Neuronal stem cell (in vitro differentiated cells): Measurements from ENCODE around the gene CDH23.

Experiments
- DNase-seq: peaks from one replicate; pipeline ENCODE4 v3.0.0-alpha.2; 2013; ENCODE audit warnings: low spot score
- H2AFZ ChIP-seq: one replicate; pipeline ENCODE4 v1.6.1; 2013; ENCODE audit warnings: mild to moderate bottlenecking, low read length, inconsistent platforms
- H2AK5ac ChIP-seq: 2 replicates; pipeline ENCODE4 v1.6.1; 2013; ENCODE audit warnings: low read depth, mild to moderate bottlenecking, inconsistent platforms, low read length, moderate library complexity, mixed read lengths
- H2BK120ac ChIP-seq: 2 replicates; pipeline ENCODE4 v1.6.1; 2013; ENCODE audit warnings: low read depth, mild to moderate bottlenecking, inconsistent platforms, low read length, moderate library complexity, mixed read lengths
- H2BK12ac ChIP-seq: one replicate; pipeline ENCODE4 v1.6.1; 2013; ENCODE audit warnings: low read length, inconsistent platforms
- H2BK15ac ChIP-seq: 2 replicates; pipeline ENCODE4 v1.6.1; 2013; ENCODE audit warnings: mild to moderate bottlenecking, low read length, inconsistent platforms, mixed read lengths
- H2BK5ac ChIP-seq: one replicate; pipeline ENCODE4 v1.6.1; 2013; ENCODE audit warnings: inconsistent platforms, mild to moderate bottlenecking, low read length, moderate library complexity
- H3K14ac ChIP-seq: one replicate; pipeline ENCODE4 v1.6.1; 2013; ENCODE audit warnings: low read length, inconsistent platforms
- H3K18ac ChIP-seq: 2 replicates; pipeline ENCODE4 v1.6.1; 2013; ENCODE audit warnings: low read length, inconsistent platforms
- H3K23ac ChIP-seq: 2 replicates; pipeline ENCODE4 v1.6.1; 2013; ENCODE audit warnings: low read depth, mild to moderate bottlenecking, mixed read lengths, low read length, inconsistent platforms; ENCODE audit not compliant: poor library complexity
- H3K27ac ChIP-seq: replicated peaks from 3 replicates; pipeline ENCODE4 v1.5.1; 2013; ENCODE audit warnings: low read length, inconsistent platforms
- H3K27me3 ChIP-seq, 3 experiments: 2 replicates each; pipeline ENCODE4 v1.6.1; 2013; ENCODE audit warnings: low read length in 3 of 3, mild to moderate bottlenecking in 2 of 3, inconsistent platforms in 1 of 3, low read depth in 1 of 3, mixed read lengths in 1 of 3, moderate library complexity in 1 of 3; ENCODE audit not compliant: control insufficient read depth in 3 of 3, insufficient read depth in 3 of 3
- H3K36me3 ChIP-seq, 2 donors: replicated peaks in 1 of 2; 2 replicates each; pipeline ENCODE4 v1.6.1; 2013; ENCODE audit warnings: low read length in 2 of 2; ENCODE audit not compliant: control insufficient read depth in 2 of 2, insufficient read depth in 2 of 2
- H3K4ac ChIP-seq: 2 replicates; pipeline ENCODE4 v1.6.1; 2013; ENCODE audit warnings: inconsistent platforms, mild to moderate bottlenecking, low read length, moderate library complexity
- H3K4me1 ChIP-seq, 2 donors: 1 replicate in 1 of 2; 2 replicates in 1 of 2; pipeline ENCODE4 v1.6.1; 2013; ENCODE audit warnings: low read length in 2 of 2, low read depth in 1 of 2; ENCODE audit not compliant: control insufficient read depth in 2 of 2, insufficient read depth in 1 of 2
- H3K4me2 ChIP-seq: one replicate; pipeline ENCODE4 v1.6.1; 2013; ENCODE audit warnings: mild to moderate bottlenecking, low read length, inconsistent platforms; ENCODE audit not compliant: insufficient read depth, poor library complexity, severe bottlenecking
- H3K4me3 ChIP-seq, 2 donors: 2 replicates each; pipeline ENCODE4 v1.5.1; 2013; ENCODE audit warnings: low read length in 2 of 2, mild to moderate bottlenecking in 2 of 2, inconsistent platforms in 1 of 2, moderate library complexity in 1 of 2
- H3K79me1 ChIP-seq: one replicate; pipeline ENCODE4 v1.6.1; 2013; ENCODE audit warnings: low read depth, mild to moderate bottlenecking, inconsistent platforms, low read length, moderate library complexity
- H3K9ac ChIP-seq: one replicate; pipeline ENCODE4 v1.6.1; 2013; ENCODE audit warnings: mild to moderate bottlenecking, low read depth, low read length, inconsistent platforms; ENCODE audit not compliant: poor library complexity
- H3K9me3 ChIP-seq, 2 donors: replicated peaks in 1 of 2; 2 replicates each; pipeline versions ENCODE3 to v1.6.1; 2013; ENCODE audit warnings: low read length in 2 of 2, mild to moderate bottlenecking in 2 of 2, inconsistent platforms in 1 of 2, low read depth in 1 of 2, mixed read lengths in 1 of 2, moderate library complexity in 1 of 2; ENCODE audit not compliant: control insufficient read depth in 2 of 2, insufficient read depth in 1 of 2
- H4K8ac ChIP-seq: one replicate; pipeline ENCODE4 v1.6.1; 2013; ENCODE audit warnings: low read depth, mild to moderate bottlenecking, inconsistent platforms, low read length, moderate library complexity
- H4K91ac ChIP-seq: one replicate; pipeline ENCODE4 v1.6.1; 2013; ENCODE audit warnings: low read length, low read depth, mild to moderate bottlenecking, inconsistent platforms; ENCODE audit not compliant: poor library complexity
- WGBS, 2 donors: extraction: QIAGEN DNeasy Blood & Tissue Kit; methylation state at CpG; one replicate each; pipeline ENCODE4 v1.1.7; 2013; ENCODE audit warnings: missing lambda C conversion rate in 2 of 2, mixed read lengths in 1 of 2; ENCODE audit not compliant: insufficient read length in 2 of 2, insufficient replicate concordance in 1 of 2; ENCODE audit errors: extremely low coverage in 2 of 2; 5-methylcytosine and 5-hydroxymethylcytosine counted together

Gene CDH23

DNA sequence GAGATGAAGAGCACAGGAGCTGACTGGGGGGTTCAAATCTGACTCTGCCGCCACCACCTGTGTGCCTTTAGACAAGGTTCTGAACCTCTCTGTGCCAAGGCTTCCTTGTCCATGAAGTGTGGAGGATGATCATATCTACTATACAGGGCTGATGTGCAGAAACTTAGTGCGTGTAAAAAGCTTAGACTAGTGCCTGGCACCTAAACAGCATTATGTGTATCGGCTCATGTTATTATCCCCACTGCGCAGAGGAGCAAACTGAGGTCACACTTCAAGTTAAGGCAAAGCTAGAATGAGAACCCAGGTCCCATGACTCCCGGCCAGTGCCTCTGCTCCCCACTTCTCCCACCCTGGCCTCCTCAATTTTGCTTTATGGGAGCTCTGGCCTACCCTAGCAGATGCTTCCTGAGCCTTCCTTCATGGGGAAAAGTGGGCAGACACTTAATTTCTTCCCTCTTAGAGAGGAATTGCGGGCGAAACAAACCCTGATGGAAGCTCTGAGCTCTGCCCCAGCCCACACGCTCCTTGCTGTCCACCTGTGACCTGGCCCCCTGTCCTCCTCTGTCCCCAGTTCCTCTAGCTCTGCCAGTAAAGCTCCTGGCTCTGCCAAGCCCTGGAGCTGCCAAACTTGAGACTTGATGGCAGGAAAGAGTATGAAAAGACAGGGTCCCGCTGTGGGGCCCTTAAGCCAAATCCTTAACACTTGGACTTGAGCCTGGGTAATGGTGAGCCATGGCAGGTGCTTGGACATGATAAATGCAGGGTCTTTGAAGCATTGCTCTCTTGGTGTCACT, 71.0 kb downstream of the CDH23 start:
- DNase-seq: no peak
- Histone ChIP-seq H3K14ac (no peak overlapping the region), H3K4ac (no peak overlapping the region), H3K4me2 (no peak overlapping the region), H2AFZ (no peak overlapping the region), H3K79me1 (no peaks in the 10 kb centered on the region), H2BK15ac (no peak overlapping the region), H3K27ac (no peak overlapping the region), H2AK5ac (peak overlapping the region; percentile 11), H3K23ac (no peak overlapping the region), H3K27me3 (peaks cover 0 to 9% (median 0%) of the 10 kb centered on the region in 3 experiments), H3K4me3 (no peak overlapping the region), H3K9ac (no peak overlapping the region), H3K4me1 (no peaks in the 10 kb centered on the region), H2BK120ac (no peak overlapping the region), H2BK5ac (no peak overlapping the region), H4K91ac (no peak overlapping the region), H3K9me3 (peaks cover 0 to 3% of the 10 kb centered on the region in 2 donors), H3K18ac (no peak overlapping the region), H2BK12ac (no peak overlapping the region), H4K8ac (no peak overlapping the region), H3K36me3 (no peaks in the 10 kb centered on the region)
- WGBS, 2 donors: no CpG with 5 or more reads among the region's 9 CpGs

DNA sequence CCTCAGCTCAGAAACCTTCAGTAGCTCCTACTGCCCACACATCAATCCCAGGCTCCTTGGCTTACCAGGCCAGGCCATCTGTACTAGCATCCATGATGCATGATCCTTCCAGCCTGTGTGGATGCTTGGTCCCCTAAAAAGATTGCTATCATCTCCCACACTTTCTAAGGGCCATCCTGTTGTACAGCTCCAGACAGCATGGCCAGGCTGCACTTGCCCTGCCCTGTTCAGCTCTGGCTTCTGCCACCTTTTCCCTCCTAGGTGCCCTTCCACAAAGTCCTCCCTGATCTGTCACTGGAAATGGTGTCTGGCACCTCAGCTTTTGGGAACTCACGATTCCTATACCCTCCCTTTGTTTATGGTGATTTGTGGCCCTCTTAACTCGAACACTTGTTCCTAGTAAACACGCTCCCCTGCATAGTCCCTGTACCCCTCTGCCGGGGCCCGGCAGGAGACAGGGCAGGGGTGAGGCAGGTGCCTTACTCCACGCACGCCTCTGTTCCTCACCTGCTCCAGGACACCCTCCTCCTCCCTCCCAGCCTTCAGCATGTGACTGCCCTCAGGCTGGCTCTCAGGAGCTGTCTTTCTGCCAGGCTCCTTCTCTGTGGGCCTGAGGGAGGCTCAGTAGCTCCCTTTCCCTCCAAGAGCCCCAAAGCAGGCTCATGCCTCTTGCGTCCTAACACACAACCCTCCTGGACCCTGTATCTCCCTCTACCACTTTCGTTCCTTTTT, 71.8 kb downstream of the CDH23 start:
- H2AFZ ChIP-seq: no peak overlapping the region
- H3K27me3 ChIP-seq: peaks cover 0 to 11% (median 0%) of the 10 kb centered on the region in 3 experiments
- H3K23ac ChIP-seq: no peak overlapping the region
- peaks cover 0 to 3% of the 10 kb centered on the region in 2 donors for H3K9me3 ChIP-seq
- H2AK5ac ChIP-seq: no peak overlapping the region
- H3K4me3 ChIP-seq: no peak overlapping the region
- no peaks in the 10 kb centered on the region for H3K79me1 ChIP-seq
- H3K4ac ChIP-seq: no peak overlapping the region
- H3K27ac ChIP-seq: no peak overlapping the region
- H3K4me2 ChIP-seq: no peak overlapping the region
- H2BK12ac ChIP-seq: no peak overlapping the region
- H3K9ac ChIP-seq: no peak overlapping the region
- H4K91ac ChIP-seq: no peak overlapping the region
- H2BK120ac ChIP-seq: no peak overlapping the region
- no peaks in the 10 kb centered on the region for H3K36me3 ChIP-seq
- H3K4me1 ChIP-seq: no peaks in the 10 kb centered on the region
- H4K8ac ChIP-seq: no peak overlapping the region
- H2BK5ac ChIP-seq: no peak overlapping the region
- H2BK15ac ChIP-seq: no peak overlapping the region
- WGBS, 2 donors: no CpG with 5 or more reads among the region's 9 CpGs
- no peak for DNase-seq
- no peak overlapping the region for H3K18ac ChIP-seq
- no peak overlapping the region for H3K14ac ChIP-seq

DNA sequence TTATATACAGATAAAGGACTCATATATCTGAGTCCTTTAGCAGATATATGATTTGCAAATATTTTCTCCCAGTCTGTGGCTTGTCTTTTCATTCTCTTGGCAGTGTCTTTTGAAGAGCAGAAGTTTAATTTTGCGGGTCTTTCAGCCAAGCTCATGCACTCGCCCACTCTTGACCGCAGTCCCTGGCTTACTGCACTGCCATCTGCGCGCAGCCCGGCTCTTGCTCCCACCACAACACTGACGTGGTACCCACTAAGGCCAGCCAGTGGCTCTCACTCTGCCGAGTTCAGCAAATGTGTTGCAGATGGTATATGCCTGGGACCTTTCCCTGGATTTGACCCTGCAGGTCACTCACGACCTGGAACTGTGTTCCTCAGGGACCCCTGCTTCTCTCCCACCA, 74.3 kb downstream of the CDH23 start:
- Histone ChIP-seq H3K14ac (no peak overlapping the region), H3K36me3 (no peaks in the 10 kb centered on the region), H2BK120ac (no peak overlapping the region), H4K91ac (no peak overlapping the region), H3K23ac (no peak overlapping the region), H4K8ac (no peak overlapping the region), H2AFZ (no peak overlapping the region), H3K27ac (no peak overlapping the region), H3K18ac (no peak overlapping the region), H2BK15ac (no peak overlapping the region), H2BK12ac (no peak overlapping the region), H3K9me3 (peaks cover 0 to 3% of the 10 kb centered on the region in 2 donors), H3K4me2 (no peak overlapping the region), H3K4me3 (no peak overlapping the region), H3K9ac (no peak overlapping the region), H3K79me1 (no peaks in the 10 kb centered on the region), H3K27me3 (peaks cover 0 to 11% (median 0%) of the 10 kb centered on the region in 3 experiments), H3K4me1 (peaks cover 0 to 10% of the 10 kb centered on the region in 2 donors), H2AK5ac (no peak overlapping the region), H2BK5ac (no peak overlapping the region), H3K4ac (no peak overlapping the region)
- DNase-seq: no peak
- WGBS, 2 donors: no CpG with 5 or more reads among the region's 9 CpGs

DNA sequence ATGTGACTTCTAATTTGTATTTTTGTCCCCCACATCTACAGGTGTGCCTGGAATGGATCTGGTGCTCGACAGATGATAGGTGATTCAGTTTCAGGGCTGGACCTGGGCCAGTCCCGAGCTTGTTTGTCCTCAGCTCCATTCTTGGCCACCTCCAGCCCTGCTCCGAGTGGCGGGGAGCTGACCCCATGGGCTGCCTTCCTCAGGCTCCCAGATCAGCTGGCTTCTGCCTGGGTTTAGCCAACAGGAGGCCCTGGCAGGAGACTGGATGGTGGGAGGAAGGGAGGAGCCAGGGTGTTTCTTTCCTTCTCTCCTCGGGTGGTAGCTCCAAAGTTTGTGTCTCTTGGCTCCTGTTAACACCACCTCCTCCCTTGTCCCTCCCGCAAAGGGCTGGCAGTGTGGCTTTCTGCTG, 75.2 kb downstream of the CDH23 start:
- no peak overlapping the region for H2AK5ac ChIP-seq
- no peak overlapping the region for H2AFZ ChIP-seq
- peaks cover 0 to 18% (median 0%) of the 10 kb centered on the region in 3 experiments for H3K27me3 ChIP-seq
- no peak overlapping the region for H4K91ac ChIP-seq
- H3K4ac ChIP-seq: no peak overlapping the region
- H3K23ac ChIP-seq: peak overlapping the region; percentile 2
- no peak overlapping the region for H3K18ac ChIP-seq
- no peak overlapping the region for H2BK12ac ChIP-seq
- no peak overlapping the region for H3K27ac ChIP-seq
- no peak overlapping the region for H4K8ac ChIP-seq
- H3K4me3 ChIP-seq: no peak overlapping the region
- DNase-seq: no peak
- peak overlapping the region; percentile 16 for H2BK15ac ChIP-seq
- no peaks in the 10 kb centered on the region for H3K79me1 ChIP-seq
- H3K9ac ChIP-seq: no peak overlapping the region
- H3K9me3 ChIP-seq: no peaks in the 10 kb centered on the region
- no peak overlapping the region for H3K4me2 ChIP-seq
- no peak overlapping the region for H2BK120ac ChIP-seq
- H3K14ac ChIP-seq: no peak overlapping the region
- H2BK5ac ChIP-seq: no peak overlapping the region
- no peaks in the 10 kb centered on the region for H3K36me3 ChIP-seq
- H3K4me1 ChIP-seq: peaks cover 0 to 10% of the 10 kb centered on the region in 2 donors
- no CpG with 5 or more reads among the region's 6 CpGs for WGBS, 2 donors
